Endodermal cell (in vitro differentiated cells): ENCODE results near the gene KLRB1. TPM values are rescaled to one million over a fixed set of nuclear protein-coding genes. Genes with fewer than 3 reads are reported as not detected.

ENCODE experiments used
- DNase-seq: peaks from one replicate; pipeline ENCODE4 v3.0.0-alpha.2; 2017
- H3K27ac ChIP-seq: 2 replicates; pipeline ENCODE4 v1.5.1; 2013; ENCODE audit warnings: mild to moderate bottlenecking, low read depth, low read length, moderate library complexity
- H3K27me3 ChIP-seq: 2 replicates; pipeline ENCODE4 v1.6.1; 2013; ENCODE audit warnings: mild to moderate bottlenecking, low read length, moderate library complexity; ENCODE audit not compliant: insufficient read depth, control insufficient read depth, poor library complexity, severe bottlenecking
- H3K36me3 ChIP-seq: 2 replicates; pipeline ENCODE4 v1.7.0; 2013; ENCODE audit warnings: mild to moderate bottlenecking, low read length, moderate library complexity; ENCODE audit not compliant: control insufficient read depth, insufficient read depth
- H3K4me1 ChIP-seq: one replicate; pipeline ENCODE4 v1.7.0; 2013; ENCODE audit warnings: low read length; ENCODE audit not compliant: control insufficient read depth, insufficient read depth
- H3K4me3 ChIP-seq: 2 replicates; pipeline ENCODE4 v1.5.1; 2013; ENCODE audit warnings: mild to moderate bottlenecking, low read length, moderate library complexity
- H3K9ac ChIP-seq: 2 replicates; pipeline ENCODE4 v1.6.1; 2013; ENCODE audit warnings: mild to moderate bottlenecking, low read length, moderate library complexity; ENCODE audit not compliant: poor library complexity, severe bottlenecking; ENCODE audit errors: extremely low read depth
- H3K9me3 ChIP-seq: 2 replicates; pipeline ENCODE4 v1.6.1; 2013; ENCODE audit warnings: mild to moderate bottlenecking, low read length, moderate library complexity; ENCODE audit not compliant: control insufficient read depth
- H3K27ac Mint-ChIP-seq: 2 replicates; pipeline ENCODE4 v1.8.0; 2020; ENCODE audit warnings: mixed read lengths
- H3K27me3 Mint-ChIP-seq: 2 replicates; pipeline ENCODE4 v1.8.0; 2021; ENCODE audit warnings: mild to moderate bottlenecking, mixed read lengths; ENCODE audit not compliant: insufficient read depth
- H3K36me3 Mint-ChIP-seq: 2 replicates; pipeline ENCODE4 v1.8.0; 2020; ENCODE audit warnings: low read depth, mixed read lengths
- H3K4me1 Mint-ChIP-seq: 2 replicates; pipeline ENCODE4 v1.8.0; 2020; ENCODE audit warnings: mixed read lengths
- H3K4me3 Mint-ChIP-seq: 2 replicates; pipeline ENCODE4 v1.8.0; 2020; ENCODE audit warnings: mild to moderate bottlenecking, moderate library complexity, mixed read lengths
- H3K9me3 Mint-ChIP-seq: 2 replicates; pipeline ENCODE4 v1.8.0; 2020; ENCODE audit warnings: mild to moderate bottlenecking, mixed read lengths
- WGBS, 2 experiments: methylation state at CpG; one replicate each; pipeline versions ENCODE4 v1.1.5 to v1.1.7; 2013; ENCODE audit warnings: missing lambda C conversion rate in 2 of 2, mixed read lengths in 1 of 2; ENCODE audit not compliant: insufficient coverage in 1 of 2, insufficient read length in 1 of 2; 5-methylcytosine and 5-hydroxymethylcytosine counted together
- total RNA-seq, 2 donors: library from RNA; stranded (reverse); fragmentation: NEBNext Ultra II Directional in 1 of 2; extraction: Animal tissue kit (Norgen Biotek cat#: 25700) in 1 of 2; gene quantifications; 2 replicates in 1 of 2; 3 replicates in 1 of 2; pipeline ENCODE4 v1.2.1, GENCODE V29; 2021
- TF ChIP-seq, protein P1 (sequence below): fragments of 200-600 bp; sonication (generic); conservative IDR thresholded peaks from 2 replicates; pipeline ENCODE4 v1.5.0; 2021; ENCODE audit warnings: antibody characterized with exemption, mild to moderate bottlenecking

The KLRB1 gene
- total RNA-seq, 2 donors from 2014 or later = not detected

DNA sequence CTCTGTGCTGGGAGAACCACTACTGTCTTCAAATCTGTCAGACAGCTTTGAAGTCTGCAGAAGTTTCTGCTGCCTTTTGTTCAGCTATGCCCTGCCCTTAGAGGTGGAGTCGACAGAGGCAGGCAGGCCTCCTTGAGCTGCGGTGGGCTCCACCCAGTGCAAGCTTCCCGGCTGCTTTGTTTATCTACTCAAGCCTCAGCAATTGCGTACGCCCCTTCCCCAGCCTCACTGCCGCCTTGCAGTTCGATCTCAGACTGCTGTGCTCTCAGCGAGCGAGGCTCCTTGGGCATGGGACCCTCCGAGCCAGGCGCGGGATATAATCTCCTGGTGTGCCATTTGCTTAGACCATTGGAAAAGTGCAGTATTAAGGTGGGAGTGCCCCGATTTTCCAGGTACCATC lies 25.1 kb upstream of the KLRB1 start:
- no peak for DNase-seq
- Mint-ChIP-seq H3K27me3 (no peaks in the 10 kb centered on the region), H3K9me3 (peaks cover 48% of the 10 kb centered on the region), H3K27ac (no peak overlapping the region), H3K36me3 (peaks cover 11% of the 10 kb centered on the region), H3K4me1 (no peaks in the 10 kb centered on the region), H3K4me3 (no peak overlapping the region)
- Histone ChIP-seq H3K9me3 (peaks cover 13% of the 10 kb centered on the region), H3K4me1 (no peaks in the 10 kb centered on the region), H3K27me3 (no peaks in the 10 kb centered on the region), H3K27ac (no peak overlapping the region), H3K36me3 (no peaks in the 10 kb centered on the region), H3K9ac (no peak overlapping the region), H3K4me3 (no peak overlapping the region)
- WGBS, 2 experiments = 91 to 95% methylated on average over 6 to 13 of the region's 13 CpGs
- TF ChIP-seq, protein P1, sequence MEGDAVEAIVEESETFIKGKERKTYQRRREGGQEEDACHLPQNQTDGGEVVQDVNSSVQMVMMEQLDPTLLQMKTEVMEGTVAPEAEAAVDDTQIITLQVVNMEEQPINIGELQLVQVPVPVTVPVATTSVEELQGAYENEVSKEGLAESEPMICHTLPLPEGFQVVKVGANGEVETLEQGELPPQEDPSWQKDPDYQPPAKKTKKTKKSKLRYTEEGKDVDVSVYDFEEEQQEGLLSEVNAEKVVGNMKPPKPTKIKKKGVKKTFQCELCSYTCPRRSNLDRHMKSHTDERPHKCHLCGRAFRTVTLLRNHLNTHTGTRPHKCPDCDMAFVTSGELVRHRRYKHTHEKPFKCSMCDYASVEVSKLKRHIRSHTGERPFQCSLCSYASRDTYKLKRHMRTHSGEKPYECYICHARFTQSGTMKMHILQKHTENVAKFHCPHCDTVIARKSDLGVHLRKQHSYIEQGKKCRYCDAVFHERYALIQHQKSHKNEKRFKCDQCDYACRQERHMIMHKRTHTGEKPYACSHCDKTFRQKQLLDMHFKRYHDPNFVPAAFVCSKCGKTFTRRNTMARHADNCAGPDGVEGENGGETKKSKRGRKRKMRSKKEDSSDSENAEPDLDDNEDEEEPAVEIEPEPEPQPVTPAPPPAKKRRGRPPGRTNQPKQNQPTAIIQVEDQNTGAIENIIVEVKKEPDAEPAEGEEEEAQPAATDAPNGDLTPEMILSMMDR = no peak

DNA sequence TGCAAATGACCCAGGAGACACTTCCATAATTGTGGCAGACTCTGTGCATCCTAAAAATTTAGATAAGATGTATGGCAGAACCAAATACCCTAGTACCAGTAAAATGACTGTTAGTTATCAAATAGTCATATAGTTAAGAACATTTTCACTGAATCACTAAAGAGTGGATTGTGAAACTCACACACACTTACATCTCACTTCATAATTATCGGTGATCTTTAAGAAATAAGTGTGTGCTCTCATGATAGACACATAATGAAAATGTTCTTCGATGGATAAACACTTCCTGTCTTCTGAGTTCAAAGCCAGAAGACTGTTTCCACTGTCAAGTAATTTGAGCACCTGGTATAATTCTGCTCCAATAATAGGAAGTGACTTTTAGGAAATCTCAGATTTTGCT lies 19.1 kb upstream of the KLRB1 start:
- no peaks in the 10 kb centered on the region for H3K4me1 Mint-ChIP-seq
- H3K9me3 ChIP-seq = no peaks in the 10 kb centered on the region
- no peak for DNase-seq
- 91% methylated on average over 2 of the region's 2 CpGs; no CpG with 5 or more reads in 1 of the 2 experiments for WGBS, 2 experiments
- no peak overlapping the region for H3K27ac Mint-ChIP-seq
- H3K4me3 ChIP-seq = no peak overlapping the region
- no peaks in the 10 kb centered on the region for H3K36me3 ChIP-seq
- H3K27me3 ChIP-seq = no peaks in the 10 kb centered on the region
- no peaks in the 10 kb centered on the region for H3K4me1 ChIP-seq
- H3K27ac ChIP-seq = no peak overlapping the region
- TF ChIP-seq, protein P1 = no peak
- H3K4me3 Mint-ChIP-seq = no peak overlapping the region
- H3K36me3 Mint-ChIP-seq = peaks cover 6% of the 10 kb centered on the region
- H3K9ac ChIP-seq = no peak overlapping the region
- no peaks in the 10 kb centered on the region for H3K27me3 Mint-ChIP-seq
- peaks cover 26% of the 10 kb centered on the region for H3K9me3 Mint-ChIP-seq

DNA sequence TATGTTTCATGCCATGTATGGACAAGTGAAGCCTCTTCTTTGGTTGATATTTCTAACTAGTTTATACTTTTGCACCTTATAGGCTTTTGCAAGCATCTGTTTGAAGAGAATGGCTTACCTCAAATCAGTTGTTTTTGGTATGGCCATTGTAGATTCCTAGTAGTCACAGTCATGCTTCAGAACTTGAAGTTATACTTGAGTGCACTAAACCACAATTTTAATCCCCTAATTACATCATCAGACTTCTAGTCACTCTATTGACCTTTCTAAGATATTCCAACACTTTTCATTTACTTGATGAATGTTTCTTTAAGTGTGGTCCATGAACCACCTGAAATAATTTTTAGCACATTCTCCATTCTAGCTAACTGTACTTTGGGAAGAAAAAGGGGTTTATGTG lies 18.6 kb upstream of the KLRB1 start:
- TF ChIP-seq, protein P1 = no peak
- Histone ChIP-seq H3K27ac (no peak overlapping the region), H3K36me3 (no peaks in the 10 kb centered on the region), H3K9ac (no peak overlapping the region), H3K9me3 (no peaks in the 10 kb centered on the region), H3K27me3 (no peaks in the 10 kb centered on the region), H3K4me1 (no peaks in the 10 kb centered on the region), H3K4me3 (no peak overlapping the region)
- no peak overlapping the region for H3K4me3 Mint-ChIP-seq
- H3K27me3 Mint-ChIP-seq = no peaks in the 10 kb centered on the region
- H3K9me3 Mint-ChIP-seq = peaks cover 22% of the 10 kb centered on the region
- DNase-seq = no peak
- H3K27ac Mint-ChIP-seq = no peak overlapping the region
- no peaks in the 10 kb centered on the region for H3K4me1 Mint-ChIP-seq
- peaks cover 3% of the 10 kb centered on the region for H3K36me3 Mint-ChIP-seq
